A673 (cell line): Measurements from ENCODE around the gene CABLES1.

Experiments
- EZH2 ChIP-seq: fragments of 200-600 bp; sonication (generic); IDR thresholded peaks from 2 replicates; pipeline ENCODE4 v1.6.1; 2017; ENCODE audit warnings: borderline replicate concordance, low read depth, mild to moderate bottlenecking, mixed read lengths, antibody characterized with exemption, low read length; ENCODE audit not compliant: poor library complexity, severe bottlenecking
- TF ChIP-seq, protein P1 (sequence below): fragments of 300-800, 200-600 bp; sonication (generic); conservative IDR thresholded peaks from 2 replicates; pipeline ENCODE4 v1.5.1; 2017; ENCODE audit warnings: low read depth, mild to moderate bottlenecking, antibody characterized with exemption, low read length, moderate library complexity, mixed read lengths

DNA sequence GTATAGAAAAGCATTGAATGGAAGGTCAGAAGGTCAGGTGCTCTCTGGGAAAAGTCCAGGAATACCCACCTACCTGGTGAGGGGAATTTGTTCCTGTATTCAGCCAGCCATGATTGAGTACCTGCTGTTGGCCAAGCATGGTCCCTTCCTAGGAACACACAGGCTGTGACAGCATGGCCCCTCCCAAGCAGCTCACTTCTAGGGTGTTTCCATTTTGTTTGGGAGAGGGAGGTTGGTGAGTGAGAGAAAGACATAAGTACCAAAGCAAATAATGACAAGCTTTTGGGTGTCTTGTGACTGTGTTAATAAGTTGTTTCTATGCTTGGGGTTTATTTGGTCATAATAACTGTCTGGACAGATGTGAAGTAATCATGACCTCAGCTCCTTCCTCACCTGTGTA is 46.3 kb downstream of the CABLES1 start:
- TF ChIP-seq, protein P1, sequence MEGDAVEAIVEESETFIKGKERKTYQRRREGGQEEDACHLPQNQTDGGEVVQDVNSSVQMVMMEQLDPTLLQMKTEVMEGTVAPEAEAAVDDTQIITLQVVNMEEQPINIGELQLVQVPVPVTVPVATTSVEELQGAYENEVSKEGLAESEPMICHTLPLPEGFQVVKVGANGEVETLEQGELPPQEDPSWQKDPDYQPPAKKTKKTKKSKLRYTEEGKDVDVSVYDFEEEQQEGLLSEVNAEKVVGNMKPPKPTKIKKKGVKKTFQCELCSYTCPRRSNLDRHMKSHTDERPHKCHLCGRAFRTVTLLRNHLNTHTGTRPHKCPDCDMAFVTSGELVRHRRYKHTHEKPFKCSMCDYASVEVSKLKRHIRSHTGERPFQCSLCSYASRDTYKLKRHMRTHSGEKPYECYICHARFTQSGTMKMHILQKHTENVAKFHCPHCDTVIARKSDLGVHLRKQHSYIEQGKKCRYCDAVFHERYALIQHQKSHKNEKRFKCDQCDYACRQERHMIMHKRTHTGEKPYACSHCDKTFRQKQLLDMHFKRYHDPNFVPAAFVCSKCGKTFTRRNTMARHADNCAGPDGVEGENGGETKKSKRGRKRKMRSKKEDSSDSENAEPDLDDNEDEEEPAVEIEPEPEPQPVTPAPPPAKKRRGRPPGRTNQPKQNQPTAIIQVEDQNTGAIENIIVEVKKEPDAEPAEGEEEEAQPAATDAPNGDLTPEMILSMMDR: no peak
- TF ChIP-seq EZH2: no peak
